ENCODE data around the gene IDH3A. TPM values are rescaled to one million over a fixed set of nuclear protein-coding genes. Genes with fewer than 3 reads are reported as not detected.

Gene IDH3A
- 47.2 and 96.3 TPM in 2 replicates for total RNA-seq

GRCh38 chr15:78149068-78149804 is at the start of gene IDH3A:
IDH3A (plus strand) TSS chr15:78149362; CDS start chr15:78149404, 42 bp downstream.
- DNase-seq (ENCODE audit: low read depth): peak; percentile 82

- no peak for DNase-seq (ENCODE audit: low read depth)
These were observed 48.3 kb upstream of the IDH3A start for GRCh38 chr15:78100886-78101285.

GRCh38 chr15:78101423-78102105 is 47.6 kb upstream of the IDH3A start:
- DNase-seq (ENCODE audit: low read depth): no peak

GRCh38 chr15:78102211-78102610 is 47.0 kb upstream of the IDH3A start:
- no peak for DNase-seq (ENCODE audit: low read depth)

- DNase-seq (ENCODE audit: low read depth): no peak
These were observed 46.4 kb upstream of the IDH3A start for GRCh38 chr15:78102741-78103140.

GRCh38 chr15:78103406-78104118 is 45.6 kb upstream of the IDH3A start:
- no peak for DNase-seq (ENCODE audit: low read depth)

- no peak for DNase-seq (ENCODE audit: low read depth)
These were observed 45.1 kb upstream of the IDH3A start for GRCh38 chr15:78104119-78104479.

GRCh38 chr15:78104566-78105475 is 44.3 kb upstream of the IDH3A start:
- DNase-seq (ENCODE audit: low read depth): no peak

GRCh38 chr15:78105476-78106241 is 43.5 kb upstream of the IDH3A start:
- peak; percentile 44 for DNase-seq (ENCODE audit: low read depth)

- no peak for DNase-seq (ENCODE audit: low read depth)
These were observed 41.7 kb upstream of the IDH3A start for GRCh38 chr15:78107471-78107870.

- DNase-seq (ENCODE audit: low read depth): peak; percentile 71
These were observed 40.7 kb upstream of the IDH3A start for GRCh38 chr15:78108300-78109084.

GRCh38 chr15:78109156-78109555 is 40.0 kb upstream of the IDH3A start:
- DNase-seq (ENCODE audit: low read depth): no peak

- DNase-seq (ENCODE audit: low read depth): no peak
These were observed 39.1 kb upstream of the IDH3A start for GRCh38 chr15:78110096-78110495.

- DNase-seq (ENCODE audit: low read depth): no peak
These were observed 38.2 kb upstream of the IDH3A start for GRCh38 chr15:78110916-78111475.

- DNase-seq (ENCODE audit: low read depth): no peak
These were observed 37.4 kb upstream of the IDH3A start for GRCh38 chr15:78111788-78112187.

- DNase-seq (ENCODE audit: low read depth): no peak
These were observed 36.6 kb upstream of the IDH3A start for GRCh38 chr15:78112551-78112950.

- no peak for DNase-seq (ENCODE audit: low read depth)
These were observed 28.6 kb upstream of the IDH3A start for GRCh38 chr15:78120523-78120922.

GRCh38 chr15:78125267-78125666 is 23.9 kb upstream of the IDH3A start:
- DNase-seq (ENCODE audit: low read depth): no peak

- no peak for DNase-seq (ENCODE audit: low read depth)
These were observed 21.3 kb upstream of the IDH3A start for GRCh38 chr15:78127882-78128281.

Data from renal cortical epithelial cell (primary cell).